Neural progenitor cell (in vitro differentiated cells): Measurements from ENCODE around the gene ZDHHC4. TPM values are rescaled to one million over a fixed set of nuclear protein-coding genes. Genes with fewer than 3 reads are reported as not detected.

Experiments
- DNase-seq: peaks from one replicate; pipeline ENCODE4 v3.0.0-alpha.2; 2016; ENCODE audit warnings: low spot score
- H2AFZ ChIP-seq: fragments of 200-600 bp; sonication (generic); replicated peaks from 2 replicates; pipeline ENCODE4 v1.6.1; 2016; ENCODE audit warnings: antibody characterized with exemption
- H3F3A ChIP-seq: fragments of 200-600 bp; sonication (generic); 2 replicates; pipeline ENCODE4 v1.6.1; 2016; ENCODE audit warnings: antibody characterized with exemption, low read depth
- H3K27ac ChIP-seq: fragments of 200-600 bp; sonication (generic); 2 replicates; pipeline ENCODE4 v1.5.1; 2016; ENCODE audit warnings: mild to moderate bottlenecking
- H3K27me3 ChIP-seq: fragments of 200-600 bp; sonication (generic); 2 replicates; pipeline ENCODE4 v1.6.1; 2016; ENCODE audit warnings: mild to moderate bottlenecking, moderate library complexity
- H3K36me3 ChIP-seq: fragments of 200-600 bp; sonication (generic); 2 replicates; pipeline ENCODE4 v1.5.1; 2016
- H3K4me1 ChIP-seq: fragments of 200-600 bp; sonication (generic); 2 replicates; pipeline ENCODE4 v1.6.1; 2016; ENCODE audit warnings: mixed run types
- H3K4me2 ChIP-seq: fragments of 200-600 bp; sonication (generic); 2 replicates; pipeline ENCODE4 v1.6.1; 2016
- H3K4me3 ChIP-seq: fragments of 200-600 bp; sonication (generic); 2 replicates; pipeline ENCODE4 v1.5.1; 2016
- H3K79me2 ChIP-seq: fragments of 200-600 bp; sonication (generic); 2 replicates; pipeline ENCODE4 v1.6.1; 2016; ENCODE audit warnings: low read depth
- H3K9ac ChIP-seq: fragments of 200-600 bp; sonication (generic); 2 replicates; pipeline ENCODE4 v1.6.1; 2016
- H3K9me3 ChIP-seq: fragments of 200-600 bp; sonication (generic); 2 replicates; pipeline ENCODE4 v1.5.1; 2016; ENCODE audit warnings: low read depth
- H4K20me1 ChIP-seq: fragments of 200-600 bp; sonication (generic); 2 replicates; pipeline ENCODE4 v1.6.1; 2016; ENCODE audit warnings: low read depth
- H3K27ac Mint-ChIP-seq: 3 replicates; pipeline ENCODE4 v1.8.0; 2021; ENCODE audit warnings: mixed read lengths
- H3K27me3 Mint-ChIP-seq: 2 replicates; pipeline ENCODE4 v1.8.0; 2022; ENCODE audit warnings: low read depth, mild to moderate bottlenecking, inconsistent platforms, moderate library complexity, mixed read lengths; ENCODE audit not compliant: insufficient read depth
- H3K36me3 Mint-ChIP-seq: 3 replicates; pipeline ENCODE4 v1.8.0; 2021; ENCODE audit warnings: mixed read lengths
- H3K4me1 Mint-ChIP-seq: 3 replicates; pipeline ENCODE4 v1.8.0; 2021; ENCODE audit warnings: mixed read lengths
- H3K4me3 Mint-ChIP-seq: 3 replicates; pipeline ENCODE4 v1.8.0; 2021; ENCODE audit warnings: mild to moderate bottlenecking, moderate library complexity, mixed read lengths
- H3K9me3 Mint-ChIP-seq: 3 replicates; pipeline ENCODE4 v1.8.0; 2020; ENCODE audit warnings: mixed read lengths
- CTCF ChIP-seq: fragments of 200-600 bp; sonication (generic); IDR thresholded peaks from 2 replicates; pipeline ENCODE4 v1.5.1; 2017; ENCODE audit warnings: antibody characterized with exemption, mild to moderate bottlenecking
- EZH2 ChIP-seq: fragments of 200-600 bp; sonication (generic); IDR thresholded peaks from 2 replicates; pipeline ENCODE4 v1.6.1; 2017; ENCODE audit warnings: antibody characterized with exemption, mild to moderate bottlenecking, moderate library complexity
- EZH2phosphoT487 ChIP-seq: fragments of 200-600 bp; sonication (generic); IDR thresholded peaks from 2 replicates; pipeline ENCODE4 v1.6.1; 2017; ENCODE audit warnings: antibody characterized with exemption
- total RNA-seq: library from RNA; depleted of rRNA; stranded (reverse); fragments of >200 nt; gene quantifications from 2 replicates; pipeline ENCODE4 v1.2.3, GENCODE V29; 2015; ENCODE audit warnings: low replicate concordance

ZDHHC4 gene
- total RNA-seq, 1 donor from 2014 or later = 102 TPM

- H3F3A ChIP-seq = peaks cover 19% of the 10 kb centered on the region
- peaks cover 20% of the 10 kb centered on the region for H3K79me2 ChIP-seq
- H4K20me1 ChIP-seq = peaks cover 12% of the 10 kb centered on the region
- H3K9me3 ChIP-seq = no peaks in the 10 kb centered on the region
- Mint-ChIP-seq H3K27ac (peak overlapping the region; percentile 76), H3K4me1 (peaks cover 10% of the 10 kb centered on the region), H3K27me3 (peaks cover 8% of the 10 kb centered on the region), H3K9me3 (no peaks in the 10 kb centered on the region), H3K36me3 (peaks cover 17% of the 10 kb centered on the region), H3K4me3 (peak overlapping the region; percentile 90)
- H3K9ac ChIP-seq = no peak overlapping the region
- peak overlapping the region; percentile 77 for H2AFZ ChIP-seq
- DNase-seq = no peak
- peaks cover 9% of the 10 kb centered on the region for H3K4me1 ChIP-seq
- no peak overlapping the region for H3K27ac ChIP-seq
- H3K4me3 ChIP-seq = peak overlapping the region; percentile 82
- no peaks in the 10 kb centered on the region for H3K27me3 ChIP-seq
- TF ChIP-seq CTCF (no peak), EZH2 (no peak), EZH2phosphoT487 (no peak)
- H3K4me2 ChIP-seq = peak overlapping the region; percentile 77
- H3K36me3 ChIP-seq = peaks cover 8% of the 10 kb centered on the region
Observed at GRCh38 chr7:6589151-6589828, 12.0 kb downstream of the ZDHHC4 start.

- no peaks in the 10 kb centered on the region for H3K27me3 ChIP-seq
- TF ChIP-seq EZH2phosphoT487 (no peak), EZH2 (peak; percentile 37), CTCF (peak; percentile 66)
- peaks cover 7% of the 10 kb centered on the region for H3K27me3 Mint-ChIP-seq
- H3K4me3 Mint-ChIP-seq = peak within 1 kb of the TSS; percentile 91
- H3K79me2 ChIP-seq = peaks cover 20% of the 10 kb centered on the region
- peak within 1 kb of the TSS; percentile 86 for H3K27ac Mint-ChIP-seq
- H2AFZ ChIP-seq = peak within 1 kb of the TSS; percentile 82
- peak within 1 kb of the TSS; percentile 80 for H3K4me2 ChIP-seq
- peaks cover 19% of the 10 kb centered on the region for H3F3A ChIP-seq
- peak within 1 kb of the TSS; percentile 64 for H3K9ac ChIP-seq
- peaks cover 12% of the 10 kb centered on the region for H4K20me1 ChIP-seq
- H3K4me3 ChIP-seq = peak within 1 kb of the TSS; percentile 82
- no peaks in the 10 kb centered on the region for H3K9me3 Mint-ChIP-seq
- peaks cover 9% of the 10 kb centered on the region for H3K4me1 ChIP-seq
- peak; percentile 94 for DNase-seq
- H3K9me3 ChIP-seq = no peaks in the 10 kb centered on the region
- peaks cover 13% of the 10 kb centered on the region for H3K36me3 Mint-ChIP-seq
- H3K36me3 ChIP-seq = peaks cover 8% of the 10 kb centered on the region
- H3K27ac ChIP-seq = peak within 1 kb of the TSS; percentile 20
- peaks cover 10% of the 10 kb centered on the region for H3K4me1 Mint-ChIP-seq
Observed at GRCh38 chr7:6589829-6590644, 12.8 kb downstream of the ZDHHC4 start, which contains the start of gene INTS15. TSS of gene INTS15 (plus strand) at chr7:6590021. CDS start at chr7:6590284, 263 bp downstream.

- peak overlapping the region; percentile 64 for H3K9ac ChIP-seq
- H3F3A ChIP-seq = peaks cover 19% of the 10 kb centered on the region
- Mint-ChIP-seq H3K4me1 (peaks cover 10% of the 10 kb centered on the region), H3K9me3 (no peaks in the 10 kb centered on the region), H3K27ac (peak overlapping the region; percentile 86), H3K27me3 (peaks cover 7% of the 10 kb centered on the region), H3K36me3 (peaks cover 11% of the 10 kb centered on the region), H3K4me3 (peak overlapping the region; percentile 91)
- peak overlapping the region; percentile 80 for H3K4me2 ChIP-seq
- peak overlapping the region; percentile 82 for H2AFZ ChIP-seq
- H4K20me1 ChIP-seq = peaks cover 12% of the 10 kb centered on the region
- no peak overlapping the region for H3K27ac ChIP-seq
- H3K4me1 ChIP-seq = peaks cover 9% of the 10 kb centered on the region
- H3K79me2 ChIP-seq = peaks cover 20% of the 10 kb centered on the region
- peak; percentile 70 for DNase-seq
- no peaks in the 10 kb centered on the region for H3K9me3 ChIP-seq
- H3K36me3 ChIP-seq = peaks cover 8% of the 10 kb centered on the region
- no peaks in the 10 kb centered on the region for H3K27me3 ChIP-seq
- H3K4me3 ChIP-seq = peak overlapping the region; percentile 82
- peak; percentile 26 for TF ChIP-seq EZH2
- TF ChIP-seq CTCF = no peak
- no peak for TF ChIP-seq EZH2phosphoT487
Observed at GRCh38 chr7:6590645-6591110, 13.4 kb downstream of the ZDHHC4 start.
